HFF-Myc (cell line): ENCODE results near the gene KRTAP10-4.
"Not testable (repeated sequence)": the region's sequence is repeated elsewhere in the genome, so short reads cannot be mapped to it uniquely, and the experiment has no call there.

Source experiments
- DNase-seq: peaks from one replicate; pipeline ENCODE4 v3.0.0-alpha.2; 2011; ENCODE audit warnings: low read depth; ENCODE audit errors: extremely low read depth
- H3K4me3 ChIP-seq: replicated peaks from 2 replicates; pipeline ENCODE4 v1.5.1; 2011; ENCODE audit warnings: low read depth, mild to moderate bottlenecking, control low read depth, low read length
- TF ChIP-seq, protein P1 (sequence below): IDR thresholded peaks from 2 replicates; pipeline ENCODE4 v1.5.1; 2012; ENCODE audit warnings: mild to moderate bottlenecking, low read depth, low read length, control low read depth; ENCODE audit errors: missing control alignments

The KRTAP10-4 gene

DNA sequence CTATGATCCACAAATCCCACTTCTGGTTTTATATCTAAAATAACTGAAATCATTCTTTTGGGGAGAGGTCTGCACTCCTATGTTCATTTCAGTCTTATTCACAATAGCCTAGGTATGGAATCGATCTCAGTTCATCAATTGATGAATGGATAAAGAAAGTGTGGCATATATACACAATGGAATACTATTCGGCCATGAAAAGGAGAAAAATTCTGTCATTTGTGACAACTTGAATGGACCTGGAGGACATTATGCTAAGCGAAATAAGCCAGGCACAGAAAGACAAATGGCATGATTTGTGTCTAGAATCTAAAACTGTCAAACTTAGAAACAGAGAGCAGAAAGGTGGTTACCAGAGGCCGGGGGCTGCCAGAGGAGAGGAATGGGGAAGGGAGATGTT, 33.0 kb downstream of the KRTAP10-4 start:
- TF ChIP-seq, protein P1, sequence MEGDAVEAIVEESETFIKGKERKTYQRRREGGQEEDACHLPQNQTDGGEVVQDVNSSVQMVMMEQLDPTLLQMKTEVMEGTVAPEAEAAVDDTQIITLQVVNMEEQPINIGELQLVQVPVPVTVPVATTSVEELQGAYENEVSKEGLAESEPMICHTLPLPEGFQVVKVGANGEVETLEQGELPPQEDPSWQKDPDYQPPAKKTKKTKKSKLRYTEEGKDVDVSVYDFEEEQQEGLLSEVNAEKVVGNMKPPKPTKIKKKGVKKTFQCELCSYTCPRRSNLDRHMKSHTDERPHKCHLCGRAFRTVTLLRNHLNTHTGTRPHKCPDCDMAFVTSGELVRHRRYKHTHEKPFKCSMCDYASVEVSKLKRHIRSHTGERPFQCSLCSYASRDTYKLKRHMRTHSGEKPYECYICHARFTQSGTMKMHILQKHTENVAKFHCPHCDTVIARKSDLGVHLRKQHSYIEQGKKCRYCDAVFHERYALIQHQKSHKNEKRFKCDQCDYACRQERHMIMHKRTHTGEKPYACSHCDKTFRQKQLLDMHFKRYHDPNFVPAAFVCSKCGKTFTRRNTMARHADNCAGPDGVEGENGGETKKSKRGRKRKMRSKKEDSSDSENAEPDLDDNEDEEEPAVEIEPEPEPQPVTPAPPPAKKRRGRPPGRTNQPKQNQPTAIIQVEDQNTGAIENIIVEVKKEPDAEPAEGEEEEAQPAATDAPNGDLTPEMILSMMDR, result no peak
- H3K4me3 ChIP-seq, result no peak overlapping the region
- no peak for DNase-seq

DNA sequence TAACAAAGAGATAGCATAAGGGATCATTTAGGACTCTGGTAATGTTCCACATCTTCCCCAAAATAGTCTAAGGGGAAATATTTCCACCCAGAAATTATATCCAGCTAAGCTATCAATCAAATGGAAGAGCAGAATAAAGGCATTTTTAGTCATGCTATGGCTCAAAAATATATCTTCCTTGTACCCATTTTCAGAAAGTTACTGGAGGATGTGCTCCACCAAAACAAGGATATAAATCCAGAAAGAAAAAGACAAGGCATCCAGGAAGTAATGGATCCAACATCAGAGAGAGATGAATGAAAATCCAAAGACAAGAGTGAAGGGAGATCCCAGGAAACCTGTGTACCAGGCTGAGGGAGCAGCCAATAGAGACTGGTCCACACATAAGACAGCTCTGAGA, 35.7 kb downstream of the KRTAP10-4 start:
- no peak overlapping the region for H3K4me3 ChIP-seq
- TF ChIP-seq, protein P1, result no peak
- no peak for DNase-seq

DNA sequence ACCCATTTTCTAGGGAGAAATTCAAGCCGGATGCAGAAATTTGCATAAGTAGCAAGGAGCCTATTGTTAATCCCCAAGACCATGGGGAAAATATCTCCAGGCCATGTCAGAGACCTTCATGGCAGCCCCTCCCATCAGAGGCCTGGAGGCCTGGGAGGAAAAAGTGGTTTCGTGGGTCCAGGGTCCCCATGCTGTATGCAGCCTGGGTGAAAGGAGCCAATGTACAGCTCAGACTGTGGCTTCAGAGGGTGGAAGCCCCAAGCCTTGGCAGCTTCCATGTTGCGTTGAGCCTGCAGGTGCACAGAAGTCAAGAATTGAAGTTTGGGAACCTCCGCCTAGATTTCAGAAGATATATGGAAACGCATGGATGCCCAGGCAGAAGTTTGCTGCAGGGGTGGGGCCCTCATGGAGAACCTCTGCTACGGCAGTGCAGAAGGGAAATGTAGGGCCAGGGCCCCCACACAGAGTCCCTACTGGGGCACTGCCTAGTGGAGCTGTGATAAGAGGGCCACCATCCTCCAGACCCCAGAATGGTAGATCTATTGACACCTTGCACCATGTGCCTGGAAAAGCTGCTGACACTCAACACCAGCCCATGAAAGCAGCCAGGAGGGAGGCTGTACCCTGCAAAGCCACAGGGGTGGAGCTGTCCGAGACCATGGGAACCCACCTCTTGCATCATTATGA, 36.8 kb downstream of the KRTAP10-4 start:
- not testable (repeated sequence) for DNase-seq, H3K4me3 ChIP-seq

DNA sequence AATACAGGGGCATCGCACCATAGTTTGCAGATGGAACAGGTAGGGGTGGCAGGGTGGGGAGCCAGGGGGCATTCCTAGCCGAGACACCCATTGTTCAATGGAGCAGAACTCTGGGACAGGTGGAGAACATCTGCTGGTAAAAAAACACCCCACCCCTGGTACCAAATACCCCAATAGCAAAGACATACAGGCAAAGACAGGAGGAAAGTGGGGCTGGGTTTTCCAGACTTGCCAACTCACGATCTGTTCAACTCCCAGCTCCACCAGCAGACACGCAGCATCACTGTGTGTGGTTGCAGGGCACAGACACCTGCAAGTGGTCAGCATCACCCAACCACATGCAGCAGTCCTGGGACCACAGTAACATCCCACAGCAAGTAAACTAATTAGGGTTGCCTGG, 38.0 kb downstream of the KRTAP10-4 start:
- DNase-seq, result no peak
- H3K4me3 ChIP-seq, result no peak overlapping the region
- TF ChIP-seq, protein P1, result no peak

DNA sequence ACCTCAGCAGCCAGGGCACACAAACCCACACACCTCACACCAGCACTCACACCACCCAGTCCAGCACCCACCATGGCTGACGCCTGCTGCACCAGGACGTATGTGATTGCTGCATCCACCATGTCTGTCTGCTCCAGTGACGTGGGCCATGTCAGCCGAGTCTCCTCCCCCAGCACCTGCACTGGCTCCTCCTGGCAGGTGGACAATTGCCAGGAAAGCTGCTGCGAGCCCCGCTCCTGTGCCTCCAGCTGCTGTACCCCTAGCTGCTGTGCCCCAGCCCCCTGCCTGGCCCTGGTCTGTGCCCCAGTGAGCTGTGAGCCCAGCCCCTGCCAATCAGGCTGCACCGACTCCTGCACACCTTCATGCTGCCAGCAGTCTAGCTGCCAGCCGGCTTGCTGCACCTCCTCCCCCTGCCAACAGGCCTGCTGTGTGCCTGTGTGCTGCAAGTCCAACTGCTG, 38.5 kb downstream of the KRTAP10-4 start, which contains the start of gene KRTAP10-8:
Gene KRTAP10-8, plus strand, starts transcription at position 51 of the 458 bp plus-strand sequence. Its CDS starts 22 bp downstream, at position 73.
- H3K4me3 ChIP-seq, result no peak within 1 kb of the TSS
- TF ChIP-seq, protein P1, result no peak
- no peak for DNase-seq

DNA sequence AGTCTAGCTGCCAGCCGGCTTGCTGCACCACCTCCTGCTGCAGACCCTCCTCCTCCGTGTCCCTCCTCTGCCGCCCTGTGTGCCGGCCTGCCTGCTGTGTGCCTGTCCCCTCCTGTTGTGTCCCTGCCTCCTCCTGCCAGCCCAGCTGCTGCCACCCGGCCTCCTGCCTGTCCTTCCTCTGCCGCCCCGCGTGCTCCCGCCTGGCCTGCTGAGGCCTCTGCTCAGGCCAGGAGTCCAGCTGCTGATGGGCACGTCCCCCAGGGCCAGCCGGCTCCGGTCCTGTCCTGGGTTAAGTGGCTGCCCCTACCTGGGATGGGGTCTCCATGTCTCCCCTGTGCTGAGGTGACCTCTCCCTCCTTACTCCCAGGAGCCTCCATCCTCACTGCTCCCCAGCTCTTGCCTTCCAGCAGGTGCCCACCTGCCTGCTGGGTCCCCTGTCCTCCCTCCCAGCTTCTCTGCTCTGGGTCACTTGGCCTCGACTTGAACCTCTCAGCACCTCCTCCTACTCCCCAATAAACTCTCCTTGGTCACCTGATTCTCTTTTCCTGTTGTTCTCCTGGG, 39.2 kb downstream of the KRTAP10-4 start:
- TF ChIP-seq, protein P1, result no peak
- no peak for DNase-seq
- no peak overlapping the region for H3K4me3 ChIP-seq

DNA sequence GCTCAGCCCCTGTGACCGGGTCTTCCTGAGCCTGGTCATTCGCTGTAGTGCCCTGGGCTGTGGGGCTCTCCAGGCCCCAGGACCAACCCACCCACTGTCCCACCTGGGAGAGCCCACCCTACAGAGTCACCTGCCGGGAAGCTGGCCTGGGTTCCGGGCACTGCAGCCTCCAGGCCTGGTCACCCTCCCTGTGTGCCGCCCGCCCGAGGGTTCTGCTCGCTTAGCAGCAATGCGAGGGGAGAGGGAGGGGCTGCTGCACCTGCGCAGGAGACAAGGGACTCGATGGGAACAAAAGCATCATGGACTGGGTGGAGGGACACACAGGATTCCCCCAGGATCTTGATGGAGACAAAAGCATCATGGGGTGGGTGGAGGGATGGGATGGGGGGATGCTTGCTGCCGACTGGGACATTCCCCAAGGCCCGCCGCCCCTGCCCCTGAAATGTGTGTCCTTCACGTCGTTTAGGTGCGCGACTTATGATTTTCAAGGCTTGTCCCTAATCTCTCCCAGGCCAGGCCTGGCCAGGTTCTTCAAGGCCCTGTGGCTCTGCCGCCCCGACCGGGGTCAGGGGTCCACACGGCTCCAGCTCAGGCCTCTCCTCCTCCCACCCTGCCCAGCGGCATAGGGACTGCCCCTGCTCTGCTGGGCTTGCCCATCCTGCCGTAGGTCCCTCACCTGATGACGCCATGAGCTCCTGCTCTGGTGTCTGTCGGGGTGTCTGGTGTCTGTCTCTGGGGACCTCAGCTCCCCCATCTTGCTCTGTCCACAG, 40.0 kb downstream of the KRTAP10-4 start:
- TF ChIP-seq, protein P1, result no peak
- no peak overlapping the region for H3K4me3 ChIP-seq
- DNase-seq, result no peak
